ENCODE data around the gene PKNOX2. TPM values are rescaled to one million over a fixed set of nuclear protein-coding genes. Genes with fewer than 3 reads are reported as not detected.

PKNOX2 gene
- total and polyA plus RNA-seq, 4 donors: 0.14 to 0.29 (median 0.24) TPM

- H3K4me3 ChIP-seq (ENCODE audit: low read depth in 1 of 3, low read length in 3 of 3): no peak overlapping the region
- no peak for TF ChIP-seq FOXA1 (IDR thresholded peaks at IDR 0.05)
- TF ChIP-seq JUND (IDR thresholded peaks at IDR 0.05): no peak
- TF ChIP-seq MAX (IDR thresholded peaks at IDR 0.05): no peak
- no peak for TF ChIP-seq RXRA (IDR thresholded peaks at IDR 0.05)
- TF ChIP-seq SP1 (IDR thresholded peaks at IDR 0.05): no peak
- TF ChIP-seq REST (IDR thresholded peaks at IDR 0.05): no peak
- no peak for TF ChIP-seq ATF3 (IDR thresholded peaks at IDR 0.05)
- no peak for TF ChIP-seq ZBTB33 (IDR thresholded peaks at IDR 0.05)
- TF ChIP-seq HNF4G (IDR thresholded peaks at IDR 0.05): no peak
- TF ChIP-seq GABPA (IDR thresholded peaks at IDR 0.05 in 1 of 2, conservative IDR thresholded peaks at IDR 0.05 in 1 of 2): no peak
- TF ChIP-seq CTCF (IDR thresholded peaks at IDR 0.05; ENCODE audit: low read depth, low read length, missing input control): no peak
- TF ChIP-seq RAD21 (IDR thresholded peaks at IDR 0.05): no peak
- no peak for TF ChIP-seq NR2F2 (IDR thresholded peaks at IDR 0.05)
- no peak for TF ChIP-seq FOXA2 (IDR thresholded peaks at IDR 0.05)
- no peak for TF ChIP-seq YY1 (IDR thresholded peaks at IDR 0.05)
- TF ChIP-seq EGR1 (IDR thresholded peaks at IDR 0.05; ENCODE audit: low read depth in 2 of 2): no peak
- no peak for TF ChIP-seq TAF1 (conservative IDR thresholded peaks at IDR 0.05)
- TF ChIP-seq HNF4A (conservative IDR thresholded peaks at IDR 0.05): no peak
- H3K4me1 ChIP-seq (ENCODE audit: control insufficient read depth in 4 of 4, insufficient read depth in 4 of 4, low read length in 3 of 4): no peaks in the 10 kb centered on the region
- H3K27ac ChIP-seq (ENCODE audit: low read depth in 1 of 2, low read length in 2 of 2): no peak overlapping the region
- H3K27me3 ChIP-seq (ENCODE audit: control insufficient read depth in 4 of 4, insufficient read depth in 4 of 4, low read length in 3 of 4): peaks cover 0 to 4% (median 0%) of the 10 kb centered on the region in 4 donors
- no peak for DNase-seq (ENCODE audit: low spot score)
- 67% methylated on average over 16 of the region's 16 CpGs for WGBS
- no peaks in the 10 kb centered on the region for H3K9me3 ChIP-seq (ENCODE audit: control insufficient read depth in 4 of 4, low read length in 3 of 4)
- no peaks in the 10 kb centered on the region for H3K36me3 ChIP-seq (ENCODE audit: control insufficient read depth in 4 of 4, insufficient read depth in 3 of 4, low read depth in 1 of 4, low read length in 3 of 4)
- no peak overlapping the region for H3K9ac ChIP-seq (ENCODE audit: low read depth in 1 of 2, low read length in 2 of 2)
Observed at GRCh38 chr11:125342281-125342930, 177.9 kb downstream of the PKNOX2 start.
